Heart right ventricle (tissue), 16 donors: ENCODE measurements around the gene RGS9. TPM values are rescaled to one million over a fixed set of nuclear protein-coding genes. Genes with fewer than 3 reads are reported as not detected.

ENCODE experiments used
- ATAC-seq, 8 donors: fragments of 200-7000 bp; cut with Tn5 transposase; one replicate each; pipeline ENCODE4 v1.9.1; 2020; ENCODE audit warnings: mild to moderate bottlenecking in 8 of 8, moderate library complexity in 8 of 8, moderate number of reproducible peaks in 1 of 8
- DNase-seq, 2 donors: peaks; one replicate each; pipeline ENCODE4 v3.0.0-alpha.2; 2020
- H3K27ac ChIP-seq, 10 donors: fragments of 200-600 bp; sonication (generic) in 2 of 10; one replicate each; pipeline versions ENCODE4 v1.5.0 to v1.8.0; 2020 to 2022; ENCODE audit warnings: mild to moderate bottlenecking in 3 of 10
- H3K27me3 ChIP-seq, 7 donors: fragments of 200-600 bp; one replicate each; pipeline ENCODE4 v1.8.0; 2021 to 2022; ENCODE audit warnings: mild to moderate bottlenecking in 2 of 7
- H3K36me3 ChIP-seq, 9 donors: fragments of 200-600 bp; sonication (generic) in 1 of 9; one replicate each; pipeline versions ENCODE4 v1.5.0 to v1.8.0; 2020 to 2022; ENCODE audit warnings: mild to moderate bottlenecking in 2 of 9
- H3K4me1 ChIP-seq, 9 donors: fragments of 200-600 bp; sonication (generic) in 1 of 9; one replicate each; pipeline versions ENCODE4 v1.5.0 to v1.8.0; 2020 to 2022; ENCODE audit warnings: mild to moderate bottlenecking in 4 of 9
- H3K4me3 ChIP-seq, 10 donors: fragments of 200-600 bp; sonication (generic) in 2 of 10; one replicate each; pipeline versions ENCODE4 v1.5.0 to v1.8.0; 2020 to 2022; ENCODE audit warnings: mild to moderate bottlenecking in 7 of 10, moderate library complexity in 2 of 10
- H3K9me3 ChIP-seq, 11 donors: fragments of 200-600 bp in 10 of 11; sonication (generic) in 2 of 11; one replicate each; pipeline versions ENCODE4 v1.5.0 to v1.8.0; 2013 to 2022; ENCODE audit warnings: mild to moderate bottlenecking in 2 of 11, control low read depth in 1 of 11, moderate library complexity in 1 of 11
- CTCF ChIP-seq, 9 donors: fragments of 200-600 bp; sonication (generic) in 2 of 9; IDR thresholded peaks; one replicate each; pipeline versions ENCODE4 v1.5.0 to v1.8.0; 2021 to 2022; ENCODE audit warnings: antibody characterized with exemption in 9 of 9, mild to moderate bottlenecking in 5 of 9, moderate library complexity in 1 of 9
- WGBS, 2 donors: extraction: QIAGEN DNeasy Blood & Tissue Kit; methylation state at CpG; one replicate each; pipeline ENCODE4 v1.1.7; 2013; ENCODE audit warnings: inconsistent platforms in 1 of 2; 5-methylcytosine and 5-hydroxymethylcytosine counted together
- intact Hi-C, 10 donors: fragments of 100-400 bp; cut with DNase I; formaldehyde crosslinking; loops; one replicate each; pipeline versions ENCODE4 v1.11.1 to v1.14.2; 2022
- polyA plus RNA-seq, 2 donors: library from polyadenylated mRNA; stranded (reverse); fragments of 200-250 nt; gene quantifications; one replicate each; pipeline ENCODE4 v1.2.3, GENCODE V29; 2013
- total RNA-seq, 10 donors: library from RNA; stranded (reverse); fragmentation: NEBNext Ultra II Directional in 3 of 10; extraction: Animal tissue kit (Norgen Biotek cat#: 25700) in 3 of 10; gene quantifications; one replicate each; pipeline versions ENCODE4 v1.2.1 to v1.2.4, GENCODE V29; 2021 to 2023
- donor health status: Arrhythmogenic right ventricular cardiomyopathy.
- donor health status: ischemic (EF 13 %, LVEDD 7.1; RV severe dilation, severe dysfunction).
- donor health status: healthy with polysubstance abuse.
- donor health status: DM: no; HTN: yes; CAD: no.
- donor health status: DM: no; HTN: no; CAD: no.
- donor health status: ischemic (EF 25% LVEDD 6.9; RV normal size, moderate dysfunction).
- donor health status: ischemic (EF 25% LVEDD 5.7; RV mildly dilated, moderate dysfunction).
- donor health status: healthy.
- donor health status: DM: yes; HTN: yes; CAD: no.
- donor health status: Ischemic cardiomyopathy.
- donor health status: ischemic (EF 35%, LVEDD 5.7; RV mildly dilated, moderate dysfunction).
- donor health status: nonischemic (EF 11% LVEDD 7.7; RV severe dilation, severe dysfunction).
- donor health status: DM: yes; HTN: yes; CAD: no.
- donor health status: PGD.
- donor health status: ischemic (EF 29% LVEDD 5.4; RV normal size, mild dysfunction).
- donor health status: nonischemic (EF 23%, LVEDD 6.1; RV moderate dilation, normal function).

Gene RGS9
- total and polyA plus RNA-seq, 12 donors: 0.36 to 3.0 (median 1.1) TPM

GRCh38 chr17:65226227-65226626, 89.1 kb downstream of the RGS9 start:
- H3K4me1 ChIP-seq: peaks cover 0 to 13% (median 0%) of the 10 kb centered on the region in 9 donors
- ATAC-seq (no peak), DNase-seq (no peak)
- intact Hi-C loops: loop anchor here in 2 of 10 donors (10.0 kb wide), 1 partner anchor 939 kb away; no protein-coding TSS in a partner anchor
- WGBS, 2 donors: 57 to 77% methylated on average over 4 of the region's 4 CpGs
- H3K27ac ChIP-seq: no peak overlapping the region
- TF ChIP-seq CTCF (IDR thresholded peaks at IDR 0.05): no peak
- H3K36me3 ChIP-seq: no peaks in the 10 kb centered on the region
- H3K27me3 ChIP-seq: peaks cover 0 to 35% (median 24%) of the 10 kb centered on the region in 7 donors
- H3K4me3 ChIP-seq: no peak overlapping the region
- no peaks in the 10 kb centered on the region for H3K9me3 ChIP-seq

DNA sequence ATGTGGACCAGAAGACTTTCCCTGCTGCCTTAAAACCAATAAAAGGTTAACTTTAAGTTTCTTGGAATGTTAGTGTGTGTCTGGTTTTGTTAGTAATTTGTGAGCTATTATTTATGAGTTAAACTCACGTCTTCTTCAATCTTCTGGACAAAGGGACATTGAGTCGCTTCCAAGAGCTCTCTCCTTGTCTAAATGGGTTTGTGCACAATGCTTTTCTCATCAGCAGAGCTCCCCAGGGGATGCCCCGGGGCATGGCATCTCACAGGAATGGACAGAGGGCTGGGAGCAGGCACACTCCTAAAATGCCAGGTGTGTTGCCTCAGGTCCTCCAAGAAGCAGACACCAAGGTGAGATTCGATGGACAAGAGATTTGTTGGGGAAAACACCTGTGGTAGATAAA, 90.5 kb downstream of the RGS9 start:
- no peak for DNase-seq
- no peak for TF ChIP-seq CTCF (IDR thresholded peaks at IDR 0.05)
- H3K27me3 ChIP-seq: peaks cover 0 to 36% (median 26%) of the 10 kb centered on the region in 7 donors
- ATAC-seq: no peak
- H3K9me3 ChIP-seq: no peaks in the 10 kb centered on the region
- H3K27ac ChIP-seq: no peak overlapping the region
- 66 to 68% methylated on average over 4 of the region's 4 CpGs for WGBS, 2 donors
- peaks cover 0 to 13% (median 0%) of the 10 kb centered on the region in 9 donors for H3K4me1 ChIP-seq
- no peak overlapping the region for H3K4me3 ChIP-seq
- no peaks in the 10 kb centered on the region for H3K36me3 ChIP-seq
- intact Hi-C loops: loop anchor here in 2 of 10 donors (10.0 kb wide), 1 partner anchor 937 kb away; no protein-coding TSS in a partner anchor

- peaks cover 0 to 42% (median 30%) of the 10 kb centered on the region in 7 donors for H3K27me3 ChIP-seq
Observed at GRCh38 chr17:65228287-65228686, 91.1 kb downstream of the RGS9 start.

More at GRCh38 chr17:65228287-65228686, 91.1 kb downstream of the RGS9 start:
- ATAC-seq (no peak), DNase-seq (no peak)
- Histone ChIP-seq H3K4me3 (no peak overlapping the region), H3K36me3 (no peaks in the 10 kb centered on the region), H3K9me3 (no peaks in the 10 kb centered on the region), H3K4me1 (peaks cover 0 to 13% (median 0%) of the 10 kb centered on the region in 9 donors), H3K27ac (no peak overlapping the region)
- TF ChIP-seq CTCF (IDR thresholded peaks at IDR 0.05): no peak
- intact Hi-C loops: loop anchor here in 2 of 10 donors (10.0 kb wide), 1 partner anchor 937 kb away; no protein-coding TSS in a partner anchor
- WGBS, 2 donors: 66 to 79% methylated on average over 10 of the region's 10 CpGs
